ENCODE data around the gene FAM124A.

The FAM124A gene

GRCh38 chr13:51221674-51222036 lies 543 bp upstream of the FAM124A start:
- DNase-seq, result no peak

- peak; percentile 16 for DNase-seq
Measured at GRCh38 chr13:51222686-51223559, 725 bp downstream of the FAM124A start.

DNA sequence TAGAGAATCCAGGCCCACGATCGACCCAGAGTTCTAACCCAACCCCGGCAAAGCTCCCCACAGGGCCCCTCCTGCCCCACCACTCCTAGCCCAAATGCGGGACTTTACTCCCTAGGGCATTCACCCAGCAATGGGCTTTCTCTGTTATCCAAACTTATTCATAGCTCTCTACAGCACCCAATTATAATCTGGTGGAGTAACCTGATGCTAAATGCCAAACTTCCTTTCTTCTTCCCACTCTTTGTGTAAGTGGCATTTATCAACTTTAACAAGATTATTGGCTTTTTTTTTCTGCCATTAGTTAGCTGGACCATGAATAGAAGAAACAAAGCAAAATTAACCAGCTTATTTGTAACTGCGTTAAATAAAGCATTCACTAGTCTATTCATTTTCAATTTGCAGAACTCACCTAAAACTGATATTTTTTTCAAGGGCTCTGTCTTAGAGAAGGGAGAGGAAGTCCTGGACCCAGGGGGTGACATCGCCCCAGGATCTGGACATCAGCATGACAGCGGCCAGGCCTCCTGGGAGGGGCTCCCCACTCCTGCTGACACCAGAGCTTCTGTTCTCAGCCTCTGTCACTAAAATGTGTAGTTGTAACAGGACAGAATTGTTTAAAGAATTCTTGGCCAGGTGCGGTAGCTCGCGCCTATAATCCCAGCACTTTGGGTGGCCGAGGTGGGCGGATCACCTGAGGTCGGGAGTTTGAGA lies 1.5 kb downstream of the FAM124A start:
- no peak for DNase-seq

DNA sequence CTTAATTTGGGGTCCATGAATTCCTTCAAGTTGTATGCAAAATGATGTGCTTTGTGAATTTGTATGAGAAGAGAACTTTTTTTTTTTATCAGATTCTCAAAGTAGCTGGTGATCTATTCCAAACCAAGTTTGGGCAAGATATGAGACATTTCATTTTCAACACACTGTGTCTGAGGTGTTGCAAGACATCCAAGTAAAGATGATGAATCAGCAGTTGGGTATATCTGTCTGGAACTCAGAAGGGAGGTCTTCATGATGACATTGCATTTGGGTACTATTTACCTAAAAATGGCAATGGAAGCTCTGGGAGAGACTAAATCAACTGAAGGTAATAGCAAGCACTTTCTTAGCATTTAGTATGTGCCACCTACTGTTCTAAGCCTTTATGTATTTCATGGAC lies 2.8 kb downstream of the FAM124A start:
- DNase-seq, result no peak

DNA sequence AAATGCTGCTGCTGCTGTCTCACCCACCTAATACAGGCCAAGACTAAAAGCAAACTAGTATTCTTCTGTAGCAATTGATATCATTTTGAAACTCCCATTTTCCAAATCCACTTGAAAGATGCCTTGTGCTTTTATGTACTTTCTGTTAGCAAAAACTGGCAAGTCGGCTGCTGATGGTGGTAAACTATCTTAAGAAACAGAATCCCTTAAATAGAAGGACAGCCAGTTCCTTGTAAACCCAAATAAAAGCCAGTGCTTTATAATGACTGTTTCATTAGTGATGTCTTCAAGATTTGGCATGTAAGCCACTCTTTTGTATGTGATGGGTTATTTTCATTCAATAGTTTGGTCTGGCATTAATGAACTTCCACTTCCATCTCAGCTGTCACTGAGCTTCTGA lies 5.2 kb downstream of the FAM124A start:
- DNase-seq, result no peak

DNA sequence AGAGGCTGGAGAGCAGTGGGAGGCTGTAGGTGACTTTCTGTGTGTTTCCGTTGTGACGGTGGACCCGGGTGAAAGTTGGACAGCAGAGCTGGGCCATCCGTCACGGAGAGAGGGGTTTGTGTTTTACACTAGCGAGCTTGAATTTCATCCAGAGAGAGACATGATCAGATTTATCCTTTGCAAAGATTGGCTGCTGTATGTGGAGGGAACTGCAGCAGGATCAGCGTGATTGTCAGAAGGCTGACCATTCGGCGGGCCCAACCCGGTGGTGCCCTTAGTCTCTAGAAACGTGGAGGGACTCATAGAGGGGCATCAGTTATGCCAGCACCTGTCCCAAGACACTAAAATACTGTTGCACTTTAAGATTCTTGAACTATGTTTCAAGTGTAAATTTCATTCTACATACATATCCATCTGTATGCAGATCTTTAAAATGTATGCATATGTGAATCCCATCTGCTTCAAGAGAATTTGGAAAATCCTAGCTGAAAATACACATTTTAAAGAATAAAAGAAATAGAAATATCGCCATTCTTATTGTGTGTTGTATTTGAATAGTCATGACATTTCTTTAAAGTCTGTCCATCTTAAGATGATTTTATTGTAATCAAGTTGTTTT lies 7.0 kb downstream of the FAM124A start:
- DNase-seq, result no peak

- no peak for DNase-seq
Measured at GRCh38 chr13:51229731-51230130, 7.5 kb downstream of the FAM124A start.

DNA sequence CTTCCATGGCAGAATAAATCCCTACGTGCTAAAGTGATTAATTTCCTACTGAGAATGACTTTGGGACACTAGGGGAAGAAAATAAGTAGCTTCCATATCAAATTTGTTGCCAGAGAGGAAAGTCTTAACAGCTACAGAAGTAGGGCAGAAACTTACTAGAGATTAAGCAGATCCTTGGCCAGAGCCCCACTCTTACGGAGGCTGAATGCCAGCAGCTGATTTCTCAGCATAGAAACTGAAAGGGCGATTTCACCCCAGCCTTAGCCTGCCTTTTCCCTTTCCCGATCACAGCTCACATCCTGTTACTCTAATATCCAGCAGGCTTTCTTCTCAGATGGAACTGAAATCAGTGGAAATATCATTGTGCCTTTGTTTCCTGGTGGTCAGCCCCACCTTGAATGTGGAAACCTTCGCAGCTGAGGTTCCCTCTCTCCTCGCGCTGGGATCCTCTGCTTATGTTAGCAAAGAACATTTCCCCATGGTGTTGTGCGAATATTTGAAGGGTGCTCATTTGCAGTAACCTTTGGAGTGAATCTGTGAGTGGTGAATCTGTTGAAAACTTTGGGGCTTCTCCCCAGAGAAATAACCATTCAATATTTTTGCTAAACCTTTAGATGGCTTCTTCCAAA lies 8.4 kb downstream of the FAM124A start:
- no peak for DNase-seq

GRCh38 chr13:51231456-51231855 lies 9.3 kb downstream of the FAM124A start:
- DNase-seq, result no peak

DNA sequence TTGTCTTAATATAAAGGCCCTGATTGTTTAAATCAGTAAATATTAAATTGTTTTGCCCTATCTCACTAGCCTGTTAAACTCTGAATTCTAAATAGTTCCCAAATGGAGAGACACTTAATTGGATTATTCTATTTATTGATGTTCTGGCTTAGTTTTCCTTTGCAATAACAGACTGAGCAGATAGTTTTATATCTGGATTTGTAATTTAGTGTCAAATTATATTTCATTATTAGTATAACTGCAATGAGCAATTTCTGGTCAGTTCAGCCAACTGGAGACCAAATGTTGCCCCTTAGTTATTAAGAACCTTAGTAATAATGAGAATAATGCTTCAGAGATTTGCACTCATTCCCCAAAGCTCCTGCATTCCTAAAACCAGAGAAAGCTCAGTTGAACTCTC lies 10.1 kb downstream of the FAM124A start:
- DNase-seq, result no peak

- no peak for DNase-seq
Measured at GRCh38 chr13:51233117-51233826, 11.1 kb downstream of the FAM124A start.

GRCh38 chr13:51234676-51235075 lies 12.5 kb downstream of the FAM124A start:
- no peak for DNase-seq

DNA sequence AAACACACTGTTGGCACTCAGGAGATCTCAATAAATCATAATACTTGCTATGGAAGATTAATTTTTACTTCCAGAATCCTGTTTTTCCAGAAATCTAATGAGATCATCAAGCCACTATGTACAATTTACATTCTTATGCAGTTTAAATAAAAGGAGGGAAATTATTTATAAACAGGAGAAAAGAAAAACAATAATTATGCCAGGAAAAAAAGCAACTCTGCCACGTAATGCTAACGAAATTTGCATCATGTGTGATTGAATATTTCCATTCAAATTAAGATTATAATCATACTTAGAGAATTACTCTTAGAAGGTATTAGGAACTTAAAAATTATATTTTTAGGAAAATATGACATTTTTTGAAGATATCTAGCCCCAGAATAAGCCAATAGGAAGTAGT lies 13.0 kb downstream of the FAM124A start:
- DNase-seq, result no peak

DNA sequence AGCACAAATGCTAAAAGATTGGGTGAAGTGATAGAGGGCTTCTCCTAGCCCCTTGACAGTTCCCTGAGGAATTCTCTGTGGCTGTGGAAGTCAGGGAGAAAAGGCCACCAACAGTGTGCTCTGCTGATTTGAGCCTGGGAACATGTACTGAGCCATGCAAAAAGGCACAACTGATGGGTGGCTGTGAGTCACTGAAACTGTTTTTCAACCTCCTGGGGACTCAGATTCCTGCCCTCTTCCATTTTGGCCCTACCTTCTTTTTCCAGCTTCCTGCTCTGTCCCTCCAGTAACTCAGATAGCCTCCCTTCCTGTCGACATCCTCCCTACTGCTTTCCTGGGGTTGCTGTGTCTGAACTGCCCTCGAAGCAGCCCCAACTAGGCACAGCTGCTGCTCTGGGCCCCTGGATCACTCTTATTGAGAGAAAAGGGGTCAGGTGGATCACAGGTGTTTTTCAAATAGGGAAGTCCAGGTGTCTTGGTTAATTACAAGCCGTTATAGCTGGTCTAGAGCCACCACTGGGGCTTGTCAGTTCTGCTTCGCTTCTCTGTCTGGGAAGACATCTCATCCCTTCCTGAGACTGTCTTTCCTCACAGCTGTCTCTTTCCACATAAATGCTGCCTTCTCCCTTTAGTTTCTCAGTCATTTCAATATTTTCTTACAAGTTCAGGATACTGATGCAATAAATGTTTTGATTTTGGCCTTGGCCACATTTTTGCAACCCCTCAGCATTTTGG lies 13.7 kb downstream of the FAM124A start:
- DNase-seq, result peak; percentile 63

- no peak for DNase-seq
Measured at GRCh38 chr13:51236491-51236792, 14.2 kb downstream of the FAM124A start.

GRCh38 chr13:51237386-51237785 lies 15.2 kb downstream of the FAM124A start:
- no peak for DNase-seq

DNA sequence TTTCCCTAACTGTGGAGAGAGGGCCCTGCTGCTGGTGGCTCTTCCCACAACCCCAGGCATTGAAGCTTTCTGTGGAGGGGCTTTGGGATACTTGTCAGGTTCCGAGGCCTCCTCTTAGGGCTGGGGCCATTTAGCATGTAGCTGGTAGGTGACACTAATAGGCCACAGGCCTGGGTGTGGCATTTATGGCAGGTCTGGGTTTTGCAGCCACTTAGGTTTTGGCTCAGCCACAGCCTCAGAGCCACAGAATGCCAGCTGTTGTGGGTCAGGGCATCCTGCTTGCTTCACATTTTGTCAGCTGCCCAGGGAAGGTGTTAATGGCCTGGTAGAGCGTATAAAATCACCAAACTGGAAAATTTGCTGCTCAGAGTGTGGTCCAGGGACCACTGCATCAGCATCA lies 15.7 kb downstream of the FAM124A start:
- DNase-seq, result no peak

DNA sequence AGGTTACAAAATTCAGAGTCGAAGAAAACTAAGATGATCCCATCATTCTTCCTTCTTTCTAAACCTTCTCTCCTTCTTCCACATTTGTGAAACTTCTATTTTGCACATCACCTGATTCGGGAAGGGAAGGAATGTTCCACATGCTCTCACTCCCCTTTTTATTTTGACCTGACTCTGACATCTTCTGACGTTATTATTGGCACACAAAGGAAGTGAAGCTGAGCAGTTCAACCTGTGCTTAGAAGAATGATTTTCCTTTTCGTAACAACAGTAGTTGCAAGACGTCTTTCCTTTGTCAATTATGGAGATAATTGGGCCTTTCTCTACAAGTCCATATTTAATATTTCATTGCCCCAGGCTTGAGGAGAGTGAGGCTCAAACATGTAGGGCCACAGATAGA lies 18.0 kb downstream of the FAM124A start:
- no peak for DNase-seq

DNA sequence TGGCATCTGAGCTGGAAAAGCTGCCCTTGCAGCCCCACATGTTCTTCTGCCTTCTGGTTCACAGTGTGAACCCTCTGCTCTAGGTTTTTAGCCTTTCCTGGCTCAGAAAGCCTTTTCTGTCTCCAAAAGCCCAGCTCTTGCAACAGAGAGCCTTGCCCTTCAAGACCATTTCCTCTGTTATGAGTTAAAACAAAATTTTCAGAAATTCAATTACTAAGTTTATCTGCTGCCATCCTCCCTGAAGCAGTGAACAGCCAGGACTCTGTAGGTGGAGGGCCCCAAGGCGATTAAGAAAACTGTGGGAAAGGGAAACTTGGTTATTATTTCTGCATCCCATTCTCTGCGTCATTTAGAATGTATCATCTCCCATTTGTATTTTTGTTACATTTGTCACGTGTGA lies 18.8 kb downstream of the FAM124A start:
- no peak for DNase-seq

DNA sequence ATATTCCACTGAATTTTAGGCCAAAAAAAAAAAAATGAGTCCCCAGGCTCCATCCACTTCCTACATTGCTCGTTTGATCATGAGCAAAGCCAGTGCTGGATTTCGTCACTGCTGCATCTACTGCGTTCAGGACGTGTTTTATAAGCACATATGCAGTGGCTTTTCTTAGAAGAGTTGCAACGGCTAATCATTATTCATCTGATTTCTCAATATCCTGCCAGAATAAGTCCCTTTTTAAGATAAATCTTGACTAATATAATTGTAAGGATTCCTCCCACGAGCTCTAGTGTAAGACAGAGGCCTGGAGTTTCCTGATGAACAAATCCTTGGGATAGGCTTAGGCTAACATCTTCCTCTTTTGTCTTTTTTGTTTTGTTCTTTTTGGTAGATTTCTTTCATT lies 19.5 kb downstream of the FAM124A start:
- DNase-seq, result no peak

GRCh38 chr13:51243227-51243626 lies 21.0 kb downstream of the FAM124A start:
- DNase-seq, result no peak

DNA sequence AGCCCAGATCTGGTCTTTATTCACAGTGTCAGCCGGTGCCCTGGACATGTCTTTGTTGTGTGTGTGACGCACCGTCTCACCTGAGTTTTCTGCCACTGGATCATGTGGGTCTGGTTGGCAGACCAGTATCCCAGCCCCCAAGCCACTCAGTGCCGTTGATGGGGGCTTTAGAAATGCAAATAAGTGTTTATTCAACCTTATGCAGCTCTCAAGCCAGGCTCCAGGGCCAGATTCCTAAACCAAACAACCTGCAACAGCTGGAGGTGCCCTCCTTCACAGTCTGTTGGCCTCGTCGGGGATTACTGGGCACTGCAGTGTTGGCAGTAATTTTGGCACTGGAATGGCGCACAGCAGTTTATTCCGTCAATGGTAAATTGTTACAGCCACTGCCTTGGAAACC lies 21.6 kb downstream of the FAM124A start:
- DNase-seq, result no peak
